Activated CD4-positive, alpha-beta T cell treated with anti-CD3 and anti-CD28 coated beads for 4 hours (primary cell): ENCODE results near the gene LHPP.
"Not testable (repeated sequence)": the region's sequence is repeated elsewhere in the genome, so short reads cannot be mapped to it uniquely, and the experiment has no call there.

ENCODE experiments used
- DNase-seq, 2 donors: peaks; one replicate each; pipeline ENCODE4 v3.0.0-alpha.2; 2020

Gene LHPP

GRCh38 chr10:124539935-124540641 is 78.5 kb downstream of the LHPP start:
- peak; percentile 67 to 73 for DNase-seq

- no peak for DNase-seq
Observed at GRCh38 chr10:124541076-124541903, 79.7 kb downstream of the LHPP start.

- no peak for DNase-seq
Observed at GRCh38 chr10:124542336-124542735, 80.7 kb downstream of the LHPP start.

GRCh38 chr10:124543146-124543545 is 81.5 kb downstream of the LHPP start:
- no peak for DNase-seq

- DNase-seq: no peak
Observed at GRCh38 chr10:124543971-124544370, 82.3 kb downstream of the LHPP start.

- DNase-seq: no peak
Observed at GRCh38 chr10:124544711-124545110, 83.1 kb downstream of the LHPP start.

GRCh38 chr10:124545351-124546054 is 83.9 kb downstream of the LHPP start:
- no peak for DNase-seq

GRCh38 chr10:124546055-124546369 is 84.4 kb downstream of the LHPP start:
- DNase-seq: no peak

GRCh38 chr10:124546957-124547646 is 85.5 kb downstream of the LHPP start:
- DNase-seq: no peak

- DNase-seq: no peak
Observed at GRCh38 chr10:124547647-124548168, 86.1 kb downstream of the LHPP start.

GRCh38 chr10:124549171-124549570 is 87.5 kb downstream of the LHPP start:
- DNase-seq: not testable (repeated sequence)

GRCh38 chr10:124550293-124551034 is 88.8 kb downstream of the LHPP start:
- no peak for DNase-seq

GRCh38 chr10:124551097-124551496 is 89.5 kb downstream of the LHPP start:
- DNase-seq: no peak

GRCh38 chr10:124551755-124552154 is 90.1 kb downstream of the LHPP start:
- no peak for DNase-seq

GRCh38 chr10:124552691-124553276 is 91.2 kb downstream of the LHPP start:
- no peak for DNase-seq

GRCh38 chr10:124554085-124554858 is 92.6 kb downstream of the LHPP start:
- DNase-seq: no peak

GRCh38 chr10:124557167-124557566 is 95.5 kb downstream of the LHPP start:
- DNase-seq: no peak

GRCh38 chr10:124557648-124558338 is 96.2 kb downstream of the LHPP start:
- DNase-seq: no peak

GRCh38 chr10:124558339-124559321 is 97.0 kb downstream of the LHPP start:
- no peak for DNase-seq
